Fibroblast of peridontal ligament (primary cell): Measurements from ENCODE around the gene MCOLN2.
A peak's percentile ranks its signal among the peaks of the same experiment; 100 is the strongest.

Experiments used
- DNase-seq: peaks from one replicate; pipeline ENCODE4 v3.0.0-alpha.2; 2010; ENCODE audit errors: extremely low read depth

MCOLN2 gene

GRCh38 chr1:84985365-84985764 lies 11.5 kb downstream of the MCOLN2 start:
- DNase-seq, result no peak

DNA sequence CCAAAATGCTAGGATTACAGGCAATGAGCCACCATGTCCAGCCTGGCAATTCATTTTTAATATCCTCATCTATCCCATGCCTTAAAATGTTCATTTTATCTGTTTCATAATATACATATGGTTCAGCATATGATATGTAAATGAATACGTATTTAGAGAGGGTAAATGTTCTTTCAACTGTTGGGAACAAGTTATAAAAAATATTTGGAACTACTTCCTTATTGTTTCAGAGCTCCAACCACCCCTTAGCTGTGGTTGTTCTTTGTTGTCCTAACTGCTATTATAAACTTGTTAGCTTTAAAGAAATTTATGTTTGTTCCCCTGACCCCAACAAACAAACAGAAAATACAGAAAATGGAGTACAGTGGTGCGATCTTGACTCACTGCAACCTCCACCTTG lies 14.5 kb downstream of the MCOLN2 start:
- no peak for DNase-seq

GRCh38 chr1:84975035-84975434 lies 21.9 kb downstream of the MCOLN2 start:
- no peak for DNase-seq

GRCh38 chr1:84973498-84974334 lies 23.2 kb downstream of the MCOLN2 start:
- DNase-seq, result peak; percentile 35

DNA sequence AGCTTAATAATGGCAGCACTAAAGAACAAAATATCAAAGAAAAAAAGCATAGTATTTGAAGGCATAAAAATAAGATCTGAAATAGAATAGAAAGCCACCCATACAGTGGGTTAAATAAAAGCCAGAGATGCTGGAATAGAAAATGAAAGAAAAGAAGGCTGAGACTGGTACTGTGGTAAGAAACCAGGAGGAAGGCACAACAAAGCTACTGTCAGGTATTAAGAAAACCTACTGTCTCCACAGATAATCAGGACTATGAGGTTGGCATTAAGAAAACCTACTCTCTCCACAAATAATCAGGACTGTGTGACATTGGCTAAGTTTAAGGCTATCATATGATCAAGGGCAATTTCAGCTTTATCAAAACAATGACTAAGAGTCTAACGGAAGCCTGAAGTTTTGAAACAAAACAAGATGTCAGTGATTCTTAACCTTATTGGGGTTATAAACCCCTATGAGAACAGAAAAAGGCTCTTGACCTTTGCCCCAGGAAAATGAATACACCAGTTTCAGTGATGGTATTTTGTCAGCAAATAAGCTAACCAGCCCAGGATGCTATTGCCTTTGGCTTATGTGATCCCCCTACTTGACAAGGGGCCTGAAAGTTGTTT lies 24.4 kb downstream of the MCOLN2 start:
- DNase-seq, result peak; percentile 37

- no peak for DNase-seq
Measured at GRCh38 chr1:84971957-84972356, 25.0 kb downstream of the MCOLN2 start.

GRCh38 chr1:84969489-84970250 lies 27.2 kb downstream of the MCOLN2 start:
- no peak for DNase-seq

DNA sequence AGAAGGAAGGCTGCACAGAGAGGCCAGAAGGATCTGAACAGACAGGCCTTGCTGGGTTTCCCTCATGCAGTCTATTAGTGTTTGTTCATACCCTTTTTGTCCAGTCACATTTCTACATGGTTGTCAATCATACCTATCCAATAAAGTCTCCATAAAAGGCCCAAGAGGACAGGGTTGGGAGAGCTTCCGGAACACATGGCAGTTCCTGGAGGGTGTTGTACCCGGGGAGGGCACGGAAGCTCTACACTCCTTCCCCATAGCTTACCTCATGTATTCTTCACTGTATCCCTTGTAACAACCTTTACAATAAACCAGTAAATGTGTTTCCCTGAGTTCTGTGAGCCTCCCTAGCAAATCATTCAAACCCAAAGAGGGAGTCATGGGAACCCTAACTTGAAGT lies 28.0 kb downstream of the MCOLN2 start:
- DNase-seq, result no peak

DNA sequence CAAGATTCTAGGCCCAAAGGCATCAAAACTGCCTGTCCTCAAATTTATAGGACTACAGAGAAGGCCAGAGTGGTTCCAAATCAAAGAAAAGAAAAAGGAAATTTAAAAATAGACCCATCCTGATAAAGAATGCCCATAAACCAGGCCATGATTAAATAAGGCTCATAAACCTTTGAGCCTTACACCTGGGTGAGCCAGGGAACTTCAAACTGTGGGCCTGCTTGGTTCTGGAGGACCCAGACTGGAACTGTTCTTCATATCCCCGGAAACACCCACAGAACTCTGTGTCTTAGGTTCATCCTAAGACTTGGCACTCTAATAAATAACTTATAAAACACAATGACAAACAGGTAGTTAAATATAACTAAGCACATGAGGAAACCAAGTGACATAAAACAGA lies 28.8 kb downstream of the MCOLN2 start:
- no peak for DNase-seq

GRCh38 chr1:84967666-84968065 lies 29.2 kb downstream of the MCOLN2 start:
- DNase-seq, result no peak

DNA sequence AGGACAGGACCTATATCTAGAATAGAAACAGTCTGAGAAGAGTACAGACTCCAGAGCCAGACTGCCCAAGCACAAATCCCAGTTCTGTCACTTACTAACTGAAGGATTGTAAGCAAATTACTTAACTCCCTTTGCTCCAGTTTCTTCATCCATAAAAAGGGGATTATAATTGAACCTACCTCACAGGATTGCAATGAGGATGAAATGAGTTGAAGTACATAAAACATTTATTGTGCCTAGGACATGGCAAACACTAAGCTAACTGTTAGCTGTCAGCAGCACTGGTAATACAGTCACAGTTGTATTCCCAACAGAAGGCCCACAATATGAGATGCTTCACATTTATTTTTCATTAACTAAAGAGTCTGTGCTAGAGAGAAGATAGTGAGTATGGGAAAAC lies 33.9 kb downstream of the MCOLN2 start:
- no peak for DNase-seq

- DNase-seq, result no peak
Measured at GRCh38 chr1:84961316-84961715, 35.6 kb downstream of the MCOLN2 start.

GRCh38 chr1:84960371-84960770 lies 36.5 kb downstream of the MCOLN2 start:
- DNase-seq, result peak; percentile 70

- peak; percentile 14 for DNase-seq
Measured at GRCh38 chr1:84959294-84959693, 37.6 kb downstream of the MCOLN2 start.

- no peak for DNase-seq
Measured at GRCh38 chr1:84957966-84958365, 38.9 kb downstream of the MCOLN2 start.

DNA sequence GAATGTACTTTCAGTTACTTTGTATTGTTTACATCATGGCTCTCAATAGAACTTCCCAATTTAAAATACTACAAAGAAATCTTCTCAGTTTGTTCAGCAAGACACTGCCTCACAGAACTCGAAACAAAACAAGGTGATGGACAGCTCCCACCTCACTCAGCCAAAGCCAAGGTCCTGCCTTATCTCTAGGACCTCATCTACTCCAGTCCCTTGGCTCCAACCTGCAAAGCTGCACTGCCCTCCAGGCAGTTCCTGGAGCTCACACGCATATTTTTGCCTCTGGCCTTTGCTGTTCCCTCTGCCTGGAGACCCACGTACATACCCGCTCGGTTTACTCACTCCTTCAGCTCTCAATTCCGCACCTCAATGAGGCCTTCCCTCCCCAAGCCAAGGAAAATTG lies 40.3 kb downstream of the MCOLN2 start:
- DNase-seq, result no peak

GRCh38 chr1:84956097-84956496 lies 40.8 kb downstream of the MCOLN2 start:
- no peak for DNase-seq

GRCh38 chr1:84949664-84950063 lies 47.2 kb downstream of the MCOLN2 start:
- no peak for DNase-seq

DNA sequence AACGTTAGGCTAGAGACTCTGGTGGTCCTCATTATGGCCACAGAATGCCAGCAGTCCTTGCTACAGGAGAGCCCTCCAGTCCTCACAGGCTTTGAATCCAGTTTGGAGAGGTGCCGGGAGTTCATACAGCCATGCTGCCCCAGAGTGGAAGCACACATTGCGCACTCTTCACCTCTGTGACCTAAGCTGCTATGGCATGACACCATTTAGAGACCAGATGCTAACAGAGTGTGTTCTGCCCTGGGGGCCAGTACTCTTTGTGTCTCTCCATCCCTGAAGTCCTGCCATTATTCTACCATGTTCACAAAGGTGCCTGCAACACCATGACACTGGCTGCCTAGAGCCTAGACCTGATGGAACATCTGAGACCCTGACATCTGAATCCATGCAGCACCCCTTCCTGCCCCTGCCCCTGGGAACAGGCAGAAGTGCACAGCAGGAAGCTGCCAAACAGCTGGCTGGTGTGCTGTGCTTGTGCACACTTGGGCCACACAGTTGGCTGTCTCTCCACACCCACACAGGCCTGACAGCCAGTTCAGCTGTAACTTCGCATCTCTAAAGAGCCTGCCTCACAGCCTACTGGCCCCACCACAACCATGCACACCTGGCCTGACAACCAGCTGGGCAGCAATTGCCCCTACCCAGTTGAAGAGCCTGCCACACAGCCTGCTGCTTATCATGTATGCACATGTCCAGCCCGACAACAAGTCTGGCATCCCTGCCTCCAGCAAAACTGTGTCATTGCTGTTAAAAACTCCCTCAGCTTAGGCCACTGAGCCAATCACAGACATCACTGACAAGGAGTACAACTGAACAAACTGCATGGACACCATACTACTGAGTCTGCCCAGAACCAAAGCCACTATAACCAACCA lies 49.1 kb downstream of the MCOLN2 start:
- DNase-seq, result no peak

DNA sequence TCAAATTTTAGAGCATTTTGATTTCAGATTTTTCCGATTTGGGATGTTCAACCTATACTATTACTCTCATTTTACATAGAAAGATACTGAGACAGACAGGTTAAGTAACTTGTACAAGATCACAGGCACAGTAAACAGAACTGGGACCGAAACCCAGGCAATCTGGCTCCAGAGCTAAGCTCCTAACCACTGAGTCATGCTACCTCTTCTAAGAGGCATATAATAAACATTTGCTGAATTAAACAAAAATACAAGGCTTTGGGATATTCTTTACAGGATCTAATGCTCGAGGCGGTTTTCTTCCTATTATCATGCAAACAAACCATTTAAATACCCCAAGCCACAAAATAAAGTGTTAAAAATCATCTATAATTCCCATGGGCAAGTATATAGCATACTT lies 50.3 kb downstream of the MCOLN2 start:
- DNase-seq, result peak; percentile 50

DNA sequence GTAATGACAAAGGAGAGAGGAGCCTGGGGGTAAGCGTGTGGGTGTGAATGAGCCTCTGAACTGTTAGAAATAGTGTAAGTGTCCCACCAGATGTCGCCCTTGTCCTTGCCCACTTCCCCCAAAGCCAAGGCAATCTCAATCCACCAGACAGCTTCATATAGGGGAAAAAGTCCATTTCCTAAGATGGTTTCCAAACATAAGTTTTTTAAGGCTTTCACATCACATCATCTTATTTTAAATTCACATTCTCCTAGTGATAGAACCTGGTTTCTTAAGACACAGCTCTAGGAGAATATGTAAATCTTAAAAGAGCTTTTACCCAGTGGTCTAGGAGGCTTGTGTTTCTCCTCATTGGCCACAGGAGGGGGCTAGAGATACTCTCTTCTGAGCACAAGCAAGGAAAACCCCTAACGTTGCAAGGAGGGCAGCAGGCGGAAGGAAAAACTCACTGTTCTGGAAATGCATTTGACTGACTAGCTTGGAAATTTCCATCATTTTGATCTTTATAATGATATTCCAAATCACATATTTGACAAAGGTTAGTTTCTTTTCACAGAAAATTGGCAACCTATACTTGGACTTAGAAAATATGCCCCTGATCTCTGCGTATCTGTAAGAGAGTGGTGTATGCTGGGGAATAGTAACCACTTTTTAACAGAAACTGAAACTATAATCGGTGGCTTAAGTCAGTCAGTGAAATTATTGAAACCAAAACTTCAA lies 52.0 kb downstream of the MCOLN2 start:
- peak; percentile 97 for DNase-seq
